ENCODE results near the gene RAP1B.
"Not testable (repeated sequence)": the region's sequence is repeated elsewhere in the genome, so short reads cannot be mapped to it uniquely, and the experiment has no call there.

RAP1B gene

DNA sequence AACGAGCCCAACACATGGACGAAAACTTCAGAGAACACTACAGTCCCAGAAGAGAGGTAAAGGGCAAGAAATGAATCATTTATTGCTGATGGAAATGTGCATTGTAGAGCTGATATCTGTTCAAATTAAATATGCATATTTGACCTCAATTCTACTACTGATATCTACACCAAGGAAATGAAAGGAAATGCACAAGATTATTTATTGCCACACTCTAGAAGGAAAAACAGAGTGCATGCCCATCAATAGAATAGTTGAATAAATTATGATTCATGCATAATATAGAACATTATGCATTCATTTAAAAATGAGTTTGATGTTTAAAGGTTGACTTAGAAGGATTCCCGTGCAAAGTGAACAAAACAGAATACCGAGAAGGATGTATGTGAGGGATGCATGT lies 60.5 kb downstream of the RAP1B start:
- no peaks in the 10 kb centered on the region for H3K9me3 Mint-ChIP-seq
- peak overlapping the region; percentile 6 for H3K4me3 Mint-ChIP-seq
- peaks cover 6% of the 10 kb centered on the region for H3K36me3 Mint-ChIP-seq (ENCODE audit: low read depth)
- no peak for DNase-seq (ENCODE audit: low spot score)
- H3K4me1 Mint-ChIP-seq (ENCODE audit: low read depth), result peaks cover 39% of the 10 kb centered on the region
- H3K27me3 Mint-ChIP-seq (ENCODE audit: low read depth), result no peaks in the 10 kb centered on the region
- peak overlapping the region; percentile 8 for H3K27ac Mint-ChIP-seq

DNA sequence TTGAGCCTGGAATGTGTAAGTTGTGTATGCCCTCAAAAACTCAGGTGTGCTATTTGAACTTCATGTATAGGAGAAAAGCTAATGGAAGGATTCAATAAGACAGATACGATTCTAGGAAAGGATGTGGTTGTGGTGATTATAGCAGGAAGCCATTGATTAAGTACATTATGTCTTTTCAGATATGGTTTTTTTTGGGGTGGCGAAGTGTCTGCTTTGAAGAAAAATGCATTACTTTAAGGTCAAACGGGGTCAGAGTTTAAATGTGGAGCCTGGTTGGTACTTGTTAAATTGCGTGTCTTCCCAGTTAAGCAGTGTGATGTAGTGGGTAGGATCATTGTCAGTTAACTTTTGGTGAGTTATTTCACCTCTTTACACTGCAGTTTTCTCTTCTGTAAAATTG lies 63.1 kb downstream of the RAP1B start:
- Mint-ChIP-seq H3K27me3 (ENCODE audit: low read depth) (no peaks in the 10 kb centered on the region), H3K4me1 (ENCODE audit: low read depth) (peaks cover 34% of the 10 kb centered on the region), H3K27ac (peak overlapping the region; percentile 85), H3K4me3 (peak overlapping the region; percentile 80), H3K9me3 (no peaks in the 10 kb centered on the region), H3K36me3 (ENCODE audit: low read depth) (peaks cover 3% of the 10 kb centered on the region)
- no peak for DNase-seq (ENCODE audit: low spot score)

DNA sequence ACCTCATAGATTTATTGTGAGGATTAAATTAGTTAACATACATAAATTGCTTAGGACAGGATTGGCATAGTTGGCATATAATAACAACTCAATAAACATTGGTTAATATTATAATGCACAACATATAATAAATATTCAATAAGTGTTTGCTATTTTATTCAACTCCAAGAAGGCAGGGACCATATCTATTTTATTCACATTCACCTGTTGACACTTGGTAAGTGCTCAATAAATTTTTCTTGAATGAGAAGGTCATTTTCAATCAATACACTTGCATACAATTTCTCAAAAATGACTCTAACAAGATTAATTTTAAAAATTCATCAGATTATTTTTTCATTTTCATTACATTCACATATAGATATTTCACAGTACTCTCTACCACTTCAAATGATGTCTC lies 63.7 kb downstream of the RAP1B start:
- peak overlapping the region; percentile 85 for H3K27ac Mint-ChIP-seq
- no peaks in the 10 kb centered on the region for H3K27me3 Mint-ChIP-seq (ENCODE audit: low read depth)
- peaks cover 36% of the 10 kb centered on the region for H3K4me1 Mint-ChIP-seq (ENCODE audit: low read depth)
- DNase-seq (ENCODE audit: low spot score), result no peak
- no peaks in the 10 kb centered on the region for H3K9me3 Mint-ChIP-seq
- peaks cover 3% of the 10 kb centered on the region for H3K36me3 Mint-ChIP-seq (ENCODE audit: low read depth)
- H3K4me3 Mint-ChIP-seq, result peak overlapping the region; percentile 80

DNA sequence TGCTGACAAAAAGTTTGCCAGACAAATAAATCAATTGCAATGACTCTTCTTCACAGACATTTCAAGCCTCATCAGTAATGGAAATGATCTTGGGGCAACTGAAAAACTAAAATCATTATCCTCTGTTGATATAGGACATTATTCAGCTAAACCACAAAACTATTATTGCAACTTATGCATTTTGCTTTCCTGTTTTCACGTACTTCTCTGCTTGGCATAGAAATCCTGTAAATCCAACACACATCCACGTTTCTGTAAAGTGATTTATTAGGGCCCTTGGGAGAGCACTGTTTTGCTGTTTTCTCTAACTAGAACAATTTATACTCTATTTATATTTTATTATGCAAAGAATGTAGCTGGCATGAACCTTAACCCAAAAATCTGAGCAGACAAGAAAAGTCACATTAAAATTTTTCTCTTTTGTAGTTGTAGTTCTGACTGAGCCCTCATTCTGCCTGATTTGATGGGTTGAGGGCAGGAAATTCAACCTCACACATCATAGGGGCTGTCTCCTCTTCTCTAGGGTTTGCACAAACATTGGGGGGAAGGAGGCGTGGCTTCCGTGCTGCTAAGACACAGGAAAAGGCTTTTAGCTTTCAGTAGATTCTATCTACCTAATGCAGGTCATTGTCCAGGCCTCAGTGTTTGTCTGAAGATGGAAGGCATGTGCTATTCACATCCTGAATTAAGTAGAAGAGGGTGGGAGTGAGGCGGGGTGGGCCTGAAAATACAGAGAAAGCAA lies 64.6 kb downstream of the RAP1B start:
- H3K9me3 Mint-ChIP-seq, result no peaks in the 10 kb centered on the region
- DNase-seq (ENCODE audit: low spot score), result peak; percentile 45
- H3K4me1 Mint-ChIP-seq (ENCODE audit: low read depth), result peaks cover 39% of the 10 kb centered on the region
- H3K27me3 Mint-ChIP-seq (ENCODE audit: low read depth), result no peaks in the 10 kb centered on the region
- H3K36me3 Mint-ChIP-seq (ENCODE audit: low read depth), result peaks cover 3% of the 10 kb centered on the region
- H3K27ac Mint-ChIP-seq, result peak overlapping the region; percentile 84
- H3K4me3 Mint-ChIP-seq, result peak overlapping the region; percentile 80

DNA sequence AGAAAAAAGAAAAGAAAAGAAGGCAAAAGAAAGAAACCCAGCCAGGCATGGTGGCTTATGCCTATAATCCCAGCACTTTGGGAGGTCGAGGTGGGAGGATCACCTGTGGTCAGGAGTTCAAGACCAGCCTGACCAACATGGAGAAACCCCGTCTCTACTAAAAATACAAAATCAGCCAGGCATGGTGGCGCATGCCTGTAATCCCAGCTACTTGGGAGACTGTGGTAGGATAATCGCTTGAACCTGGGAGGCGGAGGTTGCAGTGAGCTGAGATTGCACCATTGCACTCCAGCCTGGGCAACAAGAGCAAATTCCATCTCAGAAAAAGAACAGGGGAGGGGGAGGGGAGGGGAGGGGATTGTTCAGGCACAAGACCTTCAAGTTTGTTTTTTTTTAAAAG lies 66.2 kb downstream of the RAP1B start:
- H3K4me3 Mint-ChIP-seq; DNase-seq (ENCODE audit: low spot score); H3K27me3 Mint-ChIP-seq (ENCODE audit: low read depth); H3K36me3 Mint-ChIP-seq (ENCODE audit: low read depth); H3K27ac Mint-ChIP-seq; H3K9me3 Mint-ChIP-seq: not testable (repeated sequence)
- H3K4me1 Mint-ChIP-seq (ENCODE audit: low read depth), result peaks cover 33% of the 10 kb centered on the region

DNA sequence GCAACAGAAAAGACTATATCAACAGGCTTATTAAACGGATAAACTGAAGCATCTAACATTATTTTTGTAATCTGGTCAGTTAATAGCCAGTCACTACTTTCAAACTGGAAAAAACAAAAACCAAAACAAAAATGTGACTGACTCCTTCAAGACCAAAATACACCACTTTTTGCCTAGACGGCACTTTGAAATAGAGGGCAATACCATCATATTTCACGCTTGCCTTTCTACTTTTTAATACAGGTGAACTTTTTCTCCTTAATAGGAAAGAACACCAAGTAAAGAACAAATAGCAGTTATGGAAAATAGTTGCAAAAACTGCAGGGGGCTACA lies 75.5 kb downstream of the RAP1B start:
- Mint-ChIP-seq H3K36me3 (ENCODE audit: low read depth) (peaks cover 19% of the 10 kb centered on the region), H3K9me3 (no peaks in the 10 kb centered on the region), H3K4me3 (peak overlapping the region; percentile 97), H3K27ac (peak overlapping the region; percentile 94), H3K27me3 (ENCODE audit: low read depth) (no peaks in the 10 kb centered on the region), H3K4me1 (ENCODE audit: low read depth) (peaks cover 29% of the 10 kb centered on the region)
- no peak for DNase-seq (ENCODE audit: low spot score)

DNA sequence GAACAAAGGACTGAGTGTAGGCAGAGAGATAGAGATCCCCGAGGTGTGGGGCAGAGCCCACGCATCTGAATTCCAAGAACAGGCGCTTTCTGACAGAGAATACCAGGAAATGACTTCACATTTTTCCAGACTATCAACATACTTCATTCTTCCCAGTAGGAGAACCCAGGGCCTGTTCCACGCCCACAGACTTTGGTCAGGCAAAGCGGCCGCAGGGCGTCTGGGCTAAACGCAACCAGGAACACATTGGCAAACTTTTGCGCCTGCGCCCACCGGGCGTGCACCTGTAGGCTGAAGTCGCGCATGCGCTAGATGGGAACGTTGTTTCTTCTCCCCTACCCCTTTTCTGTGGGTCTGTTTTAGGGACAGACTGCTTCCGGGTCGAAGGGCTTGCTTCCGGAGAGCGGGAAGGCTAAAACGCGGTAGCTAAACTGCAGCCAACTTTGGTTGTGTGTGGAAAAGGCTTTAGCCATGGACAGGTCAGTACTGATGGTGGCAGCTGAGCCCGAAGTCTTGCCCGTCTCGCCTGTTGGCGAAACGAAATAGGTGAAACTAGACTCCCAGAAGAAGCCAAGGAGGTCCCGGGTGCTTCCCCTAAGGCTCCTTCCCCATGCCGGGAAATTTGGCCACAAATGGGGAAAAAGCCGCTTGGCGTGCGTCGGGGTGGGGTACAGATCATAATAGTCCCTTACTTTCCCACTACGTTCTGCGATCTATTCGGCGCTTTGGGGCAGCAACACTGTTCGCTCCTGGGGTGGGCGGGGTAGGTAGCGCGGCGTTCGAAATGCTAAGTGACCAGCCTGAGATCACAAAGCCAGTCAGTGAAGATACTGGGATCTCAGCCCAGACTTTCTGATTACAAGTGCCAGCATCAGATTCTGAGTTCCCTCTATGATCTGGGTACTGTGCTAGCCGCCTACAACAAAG lies 76.2 kb downstream of the RAP1B start, which contains the start of gene NUP107:
TSS of gene NUP107 (plus strand) at position 384 of the 927 bp plus-strand sequence. CDS start at position 472, 88 bp downstream.
- DNase-seq (ENCODE audit: low spot score), result peak; percentile 97
- Mint-ChIP-seq H3K36me3 (ENCODE audit: low read depth) (peaks cover 20% of the 10 kb centered on the region), H3K4me3 (peak within 1 kb of the TSS; percentile 97), H3K27ac (peak within 1 kb of the TSS; percentile 94), H3K4me1 (ENCODE audit: low read depth) (peaks cover 29% of the 10 kb centered on the region), H3K27me3 (ENCODE audit: low read depth) (no peaks in the 10 kb centered on the region), H3K9me3 (no peaks in the 10 kb centered on the region)

DNA sequence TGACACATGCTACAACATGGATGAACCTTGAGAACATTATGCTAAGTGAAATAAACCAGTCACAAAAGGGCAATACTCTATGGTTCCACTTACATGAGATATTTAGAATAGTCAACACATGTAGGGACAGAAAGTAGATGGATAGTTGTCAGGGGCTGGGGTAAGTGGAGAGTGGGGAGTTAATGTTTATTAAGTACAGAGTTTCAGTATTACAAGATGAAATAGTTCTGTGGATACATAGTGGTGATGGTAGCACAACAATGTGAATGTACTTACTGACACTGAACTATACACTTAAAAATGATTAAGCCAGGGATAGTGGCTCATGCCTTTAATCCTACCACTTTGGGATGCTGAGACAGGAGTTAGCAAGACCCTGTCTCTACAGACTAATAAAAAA lies 84.8 kb downstream of the RAP1B start:
- Mint-ChIP-seq H3K4me3 (no peak overlapping the region), H3K27ac (no peak overlapping the region), H3K27me3 (ENCODE audit: low read depth) (no peaks in the 10 kb centered on the region), H3K9me3 (no peaks in the 10 kb centered on the region), H3K36me3 (ENCODE audit: low read depth) (peaks cover 58% of the 10 kb centered on the region), H3K4me1 (ENCODE audit: low read depth) (no peaks in the 10 kb centered on the region)
- no peak for DNase-seq (ENCODE audit: low spot score)

DNA sequence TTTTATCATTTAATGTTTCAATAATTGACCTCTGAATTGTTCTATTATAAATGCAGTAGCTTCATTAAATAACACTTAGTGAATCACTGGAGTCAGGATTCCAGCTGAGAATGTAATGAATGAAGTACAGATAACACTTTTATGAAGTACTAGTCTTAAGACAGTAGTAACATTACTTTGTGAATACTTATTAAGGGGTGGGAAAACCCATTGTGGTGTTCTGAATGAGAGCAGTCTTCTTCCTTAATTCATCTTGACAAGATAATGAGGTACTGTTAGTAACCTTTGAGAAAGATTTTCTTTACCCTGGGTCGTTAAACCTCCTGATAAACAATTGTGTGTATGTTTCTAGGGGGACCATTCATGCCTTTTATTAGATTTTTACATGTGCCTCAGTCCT lies 88.8 kb downstream of the RAP1B start:
- Mint-ChIP-seq H3K9me3 (no peaks in the 10 kb centered on the region), H3K36me3 (ENCODE audit: low read depth) (peaks cover 42% of the 10 kb centered on the region), H3K4me1 (ENCODE audit: low read depth) (no peaks in the 10 kb centered on the region), H3K27me3 (ENCODE audit: low read depth) (no peaks in the 10 kb centered on the region), H3K27ac (no peak overlapping the region), H3K4me3 (no peak overlapping the region)
- DNase-seq (ENCODE audit: low spot score), result no peak
